Anterior cingulate cortex (tissue), 58 donors: Measurements from ENCODE around the gene ZSCAN2.
A peak's percentile ranks its signal among the peaks of the same experiment; 100 is the strongest.
"Not testable (repeated sequence)": the region's sequence is repeated elsewhere in the genome, so short reads cannot be mapped to it uniquely, and the experiment has no call there.

Source experiments
- DNase-seq, 58 donors: peaks; one replicate each; lab custom pipeline; 2025; lab: John Stamatoyannopoulos, UW

The ZSCAN2 gene

DNA sequence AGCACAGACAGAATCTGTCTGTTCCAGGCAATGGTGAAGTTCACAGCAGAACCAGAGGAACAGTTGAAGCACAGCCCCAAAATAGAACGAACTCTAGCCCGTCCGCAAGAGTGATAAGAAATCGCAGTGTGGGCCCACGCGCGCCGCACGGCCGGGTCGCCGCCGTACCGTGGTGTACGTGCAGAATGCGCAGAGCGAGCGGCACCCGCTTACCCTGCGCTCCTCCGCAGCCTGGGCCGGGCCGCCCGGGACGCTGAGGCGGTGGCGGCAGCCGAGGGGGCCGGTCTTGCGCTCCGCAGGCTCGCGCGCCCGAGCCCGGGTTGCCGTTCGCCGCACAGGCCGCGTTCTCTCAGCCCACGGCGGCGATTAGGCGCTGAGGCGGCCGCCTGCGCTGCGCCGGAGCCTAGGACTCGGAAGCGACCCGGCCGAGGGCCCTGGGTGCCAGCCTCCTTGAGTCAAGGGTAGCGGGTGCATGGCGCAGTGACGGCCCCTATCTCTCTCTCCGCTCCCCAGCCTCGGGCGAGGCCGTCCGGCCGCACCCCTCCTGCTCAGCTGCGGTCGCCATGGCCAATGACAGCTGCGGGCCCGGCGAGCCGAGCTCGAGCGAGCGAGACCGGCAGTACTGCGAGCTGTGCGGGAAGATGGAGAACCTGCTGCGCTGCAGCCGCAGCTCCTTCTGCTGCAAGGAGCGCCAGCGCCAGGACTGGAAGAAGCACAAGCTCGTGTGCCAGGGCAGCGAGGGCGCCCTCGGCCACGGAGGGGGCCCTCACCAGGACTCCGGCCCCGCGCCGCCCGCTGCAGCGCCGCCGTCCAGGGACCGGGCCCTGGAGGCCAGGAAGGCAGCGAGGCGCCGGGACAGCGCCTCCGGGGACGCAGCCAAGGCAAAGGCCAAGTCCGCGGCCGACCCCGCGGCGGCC, 32.8 kb downstream of the ZSCAN2 start:
- peak in 50 of 58 donors; percentile 20 to 82 (median 60) for DNase-seq

DNA sequence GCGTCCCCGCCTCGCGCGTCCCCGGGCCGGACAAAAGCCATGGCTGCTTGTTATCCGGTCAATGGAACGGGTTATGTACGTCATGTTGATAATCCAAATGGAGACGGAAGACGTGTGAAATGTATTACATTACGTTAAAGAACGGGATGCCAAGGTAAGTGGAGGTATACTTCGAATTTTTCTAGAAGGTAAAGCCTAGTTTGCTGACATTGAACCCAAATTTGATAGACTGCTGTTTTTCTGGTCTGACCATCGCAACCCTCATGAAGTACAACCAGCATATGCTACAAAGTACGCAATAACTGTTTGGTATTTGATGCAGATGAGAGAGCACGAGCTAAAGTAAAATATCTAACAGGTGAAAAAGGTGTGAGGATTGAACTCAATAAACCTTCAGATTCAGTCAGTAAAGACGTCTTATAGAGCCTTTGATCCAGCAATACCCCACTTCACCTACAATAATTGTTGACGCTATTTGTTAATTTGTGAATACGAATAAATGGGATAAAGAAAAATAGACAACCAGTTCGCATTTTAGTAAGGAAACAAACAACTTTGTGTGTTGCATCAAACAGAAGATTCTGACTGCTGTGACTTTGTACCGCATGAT, 33.5 kb downstream of the ZSCAN2 start:
- no peak for DNase-seq

DNA sequence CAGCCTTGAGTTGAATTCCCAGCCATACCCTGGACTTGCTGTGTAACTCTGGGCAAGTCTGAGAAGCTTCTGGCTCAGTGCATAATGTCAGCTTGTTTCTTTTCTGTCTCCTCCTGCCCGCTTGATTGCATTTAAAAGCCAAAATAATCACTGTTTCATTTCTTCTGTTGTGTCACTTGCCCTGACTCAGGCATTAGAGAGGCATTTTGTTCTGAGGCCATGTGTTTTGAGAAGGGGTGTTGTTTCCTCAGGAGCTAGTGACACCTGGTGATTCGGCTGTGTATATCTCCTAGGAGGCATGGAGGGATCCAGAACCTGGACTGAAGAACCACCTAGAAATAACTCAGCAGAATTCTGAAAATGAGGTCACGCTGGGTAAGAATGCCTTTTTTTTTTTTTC, 37.3 kb downstream of the ZSCAN2 start:
- peak in 15 of 58 donors; percentile 6 to 60 (median 21) for DNase-seq

DNA sequence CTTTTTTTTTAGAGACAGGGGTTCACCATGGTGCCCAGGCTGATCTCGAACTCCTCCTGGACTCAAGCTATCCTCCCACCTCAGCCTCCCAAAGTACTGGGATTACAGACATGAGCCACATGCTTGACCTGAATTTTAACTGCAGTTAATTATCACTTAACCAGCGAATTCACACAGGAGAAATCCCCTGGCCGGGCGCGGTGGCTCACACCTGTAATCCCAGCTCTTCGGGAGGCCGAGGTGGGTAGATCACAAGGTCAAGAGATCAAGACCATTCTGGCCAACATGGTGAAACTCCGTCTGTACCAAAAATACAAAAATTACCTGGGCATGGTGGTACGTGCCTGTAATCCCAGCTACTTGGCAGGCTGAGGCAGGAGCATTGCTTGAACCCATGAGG, 41.1 kb downstream of the ZSCAN2 start:
- DNase-seq, result not testable (repeated sequence)

DNA sequence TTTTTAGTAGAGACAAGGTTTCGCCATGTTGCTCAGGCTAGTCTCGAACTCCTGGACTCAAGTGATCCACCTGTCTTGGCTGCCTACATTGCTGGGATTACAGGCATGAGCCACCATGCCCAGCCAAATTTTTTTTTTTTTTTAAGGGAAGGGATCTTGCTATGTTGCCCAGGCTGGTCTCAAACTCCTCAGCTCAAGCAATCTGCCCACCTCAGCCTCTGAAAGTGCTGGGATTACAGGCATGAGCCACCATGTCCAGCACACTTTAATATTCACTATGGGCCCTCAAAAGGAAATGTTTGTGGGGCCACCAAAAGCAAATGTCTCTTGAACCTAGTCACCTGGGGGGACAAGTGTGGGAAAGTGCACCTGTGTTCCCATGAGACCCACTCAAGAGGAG, 41.8 kb downstream of the ZSCAN2 start:
- DNase-seq, result not testable (repeated sequence)

DNA sequence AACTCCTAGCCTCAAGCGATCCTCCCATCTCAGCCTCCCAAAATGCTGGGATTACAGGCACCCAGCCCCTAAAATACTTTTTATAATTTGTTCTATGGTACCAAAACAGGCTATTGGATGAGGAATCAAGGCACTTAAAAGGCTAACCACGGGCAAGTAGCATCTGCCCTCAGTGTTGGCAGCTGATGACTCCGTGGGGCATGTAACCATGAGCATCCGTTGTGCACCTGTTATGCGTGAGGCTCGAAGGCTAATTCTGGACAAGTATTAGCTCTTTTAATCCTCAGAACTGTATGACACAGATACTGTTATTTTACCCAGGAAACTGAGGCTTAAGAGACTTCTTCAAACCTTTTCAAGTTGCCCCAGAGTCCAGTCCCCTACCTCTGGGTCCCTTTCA, 43.0 kb downstream of the ZSCAN2 start:
- DNase-seq, result no peak

DNA sequence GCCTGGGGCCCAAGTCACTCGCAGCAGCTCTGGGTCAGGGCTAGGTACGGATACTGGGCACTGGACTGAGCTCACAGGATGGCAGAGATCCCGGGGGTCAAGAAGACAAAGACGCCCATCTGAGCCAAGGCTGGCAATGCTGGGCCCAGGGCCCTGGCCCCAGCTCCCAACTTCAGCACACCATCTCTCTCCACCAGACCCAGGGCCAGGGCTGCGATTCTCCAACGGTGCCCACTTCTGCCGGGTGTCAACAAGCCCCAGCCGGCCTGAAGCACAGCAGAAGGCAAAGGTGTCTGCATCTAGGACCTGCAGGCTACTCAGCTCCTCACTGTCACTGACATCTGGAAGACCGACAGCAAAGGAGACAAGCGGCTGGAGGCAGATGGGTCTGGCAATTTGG, 44.7 kb downstream of the ZSCAN2 start:
- peak in 7 of 58 donors; percentile 8 to 28 (median 15) for DNase-seq

DNA sequence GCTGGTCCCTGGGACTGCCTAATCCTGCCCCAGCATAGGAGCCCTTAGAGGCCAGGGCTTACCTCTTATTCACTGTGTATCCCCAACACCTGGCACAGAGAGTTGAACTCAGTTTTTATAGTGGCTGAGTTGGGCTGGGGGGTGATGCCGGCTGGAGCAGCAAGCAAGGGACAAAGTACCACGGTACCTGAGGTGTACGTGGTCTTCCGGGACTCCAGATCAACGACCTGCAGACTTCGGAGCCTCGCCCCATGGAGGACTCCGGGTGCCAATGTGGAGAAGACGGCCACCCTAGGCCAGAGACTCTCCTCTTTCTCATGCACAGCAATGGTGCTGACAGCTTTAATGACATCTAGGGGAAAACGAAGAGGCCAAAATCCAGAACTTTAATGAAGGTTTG, 45.2 kb downstream of the ZSCAN2 start:
- DNase-seq, result no peak

DNA sequence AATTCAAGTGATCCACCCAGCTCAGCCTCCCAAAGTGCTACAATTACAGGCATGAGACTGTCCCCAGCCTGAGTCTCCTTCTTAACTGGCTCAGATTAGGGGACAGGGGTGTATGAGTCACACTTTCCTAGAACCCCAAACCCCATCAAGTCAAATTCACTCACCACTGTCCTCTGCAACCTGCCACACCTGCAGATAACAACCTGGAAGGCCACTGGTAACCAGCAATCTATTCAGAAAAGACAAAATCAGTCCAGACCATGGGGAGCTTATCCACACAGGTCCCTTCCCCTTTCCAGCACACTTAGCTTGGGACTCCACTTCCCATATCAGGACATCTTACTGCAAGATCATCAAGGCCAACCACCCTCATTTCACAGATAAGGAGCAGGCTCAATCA, 46.9 kb downstream of the ZSCAN2 start:
- no peak for DNase-seq

DNA sequence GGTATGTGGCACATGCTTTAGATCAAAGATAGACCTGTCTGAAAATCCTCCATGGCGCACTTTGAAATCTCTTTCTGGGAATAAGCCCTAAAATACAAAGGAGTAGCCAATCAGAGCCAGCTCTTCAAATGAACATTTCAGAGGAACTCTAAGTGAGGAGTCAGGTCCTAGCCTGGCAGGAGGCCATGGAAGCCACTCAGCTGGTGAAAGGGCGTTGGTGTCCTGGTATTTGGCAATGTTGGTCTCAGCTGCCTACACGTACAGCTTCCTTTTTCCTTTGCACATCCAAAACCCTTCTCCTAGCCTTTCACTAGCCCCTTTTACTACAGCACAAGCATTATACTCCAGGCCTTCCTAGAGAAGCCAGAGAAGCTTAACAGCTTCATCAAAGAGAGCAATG, 47.7 kb downstream of the ZSCAN2 start:
- DNase-seq, result peak in 1 of 58 donors; percentile 19

DNA sequence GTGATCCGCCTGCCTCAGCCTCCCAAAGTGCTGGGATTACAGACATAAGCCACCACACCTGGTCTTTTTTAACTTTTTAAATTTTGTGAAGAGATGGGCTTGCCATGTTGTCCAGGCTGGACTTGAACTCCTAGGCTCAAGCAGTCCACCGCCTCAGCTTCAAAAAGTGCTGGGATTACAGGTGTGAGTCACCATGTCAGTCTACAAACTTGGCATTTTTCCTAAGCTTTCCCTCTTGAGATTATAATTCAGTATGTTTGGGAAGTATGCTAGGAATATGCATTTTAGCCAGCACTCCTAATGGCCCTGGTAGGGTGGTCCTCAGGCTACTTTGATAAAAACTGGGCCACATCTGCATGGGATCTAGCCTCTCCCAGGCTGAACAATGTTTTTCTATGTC, 48.9 kb downstream of the ZSCAN2 start:
- no peak for DNase-seq

DNA sequence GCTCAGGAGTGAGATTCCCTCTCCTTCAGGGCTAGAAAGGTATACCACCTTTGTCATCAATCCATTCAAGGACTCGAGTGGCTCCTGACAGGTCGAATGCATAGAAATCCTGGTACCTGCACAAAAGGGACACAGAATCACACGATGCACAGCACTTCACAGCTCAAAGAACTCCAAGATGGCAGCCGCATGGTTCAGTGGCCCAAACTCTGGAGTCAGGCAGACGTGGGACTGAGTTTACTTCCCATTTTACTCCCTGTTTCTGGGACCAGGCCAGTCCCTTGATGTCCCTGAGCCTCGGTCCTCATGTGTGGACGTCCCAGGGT, 52.7 kb downstream of the ZSCAN2 start:
- DNase-seq, result peak in 5 of 58 donors; percentile 47 to 67 (median 56)

DNA sequence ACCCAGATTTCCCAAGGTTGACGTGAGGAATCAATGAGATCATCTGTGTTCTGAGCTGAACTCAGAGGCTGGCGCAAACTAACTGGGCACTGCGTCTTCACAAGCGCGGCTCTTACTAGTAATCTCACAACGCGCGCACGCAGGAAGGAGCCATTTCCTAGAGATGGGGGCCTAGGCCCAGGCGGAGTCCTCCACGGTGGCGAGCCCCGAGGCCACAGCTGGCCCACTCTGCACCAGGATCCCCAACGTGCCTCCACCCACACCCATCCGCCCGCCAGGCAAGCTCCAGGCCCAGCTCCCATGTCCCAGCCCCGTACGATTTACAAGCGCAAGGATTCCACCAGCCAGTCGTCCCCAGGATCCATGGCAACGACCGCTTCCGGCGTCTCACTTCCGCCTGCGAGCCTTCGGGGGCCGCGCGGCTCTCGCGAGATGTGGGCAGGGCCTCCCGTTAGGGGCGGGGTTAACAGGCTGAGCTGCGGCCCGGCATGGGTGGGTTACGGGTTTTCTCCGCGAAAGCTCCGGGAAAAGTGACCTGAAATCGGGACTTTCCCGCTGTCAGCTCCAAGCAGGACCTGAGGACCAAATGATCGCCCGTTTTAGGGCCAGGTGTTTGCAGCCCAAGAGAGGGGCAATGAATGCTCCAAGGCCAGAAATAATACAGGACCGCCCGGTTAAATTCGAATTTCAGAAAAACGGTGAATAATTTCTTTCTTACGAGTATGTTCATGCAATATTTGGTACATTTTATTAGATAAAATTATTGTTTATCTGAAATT, 53.3 kb downstream of the ZSCAN2 start, which contains the start of gene WDR73:
Gene WDR73, minus strand, starts transcription at position 374 of the 779 bp plus-strand sequence. Its CDS starts 9 bp downstream, at position 365.
- peak; percentile 71 to 99 (median 97) for DNase-seq

DNA sequence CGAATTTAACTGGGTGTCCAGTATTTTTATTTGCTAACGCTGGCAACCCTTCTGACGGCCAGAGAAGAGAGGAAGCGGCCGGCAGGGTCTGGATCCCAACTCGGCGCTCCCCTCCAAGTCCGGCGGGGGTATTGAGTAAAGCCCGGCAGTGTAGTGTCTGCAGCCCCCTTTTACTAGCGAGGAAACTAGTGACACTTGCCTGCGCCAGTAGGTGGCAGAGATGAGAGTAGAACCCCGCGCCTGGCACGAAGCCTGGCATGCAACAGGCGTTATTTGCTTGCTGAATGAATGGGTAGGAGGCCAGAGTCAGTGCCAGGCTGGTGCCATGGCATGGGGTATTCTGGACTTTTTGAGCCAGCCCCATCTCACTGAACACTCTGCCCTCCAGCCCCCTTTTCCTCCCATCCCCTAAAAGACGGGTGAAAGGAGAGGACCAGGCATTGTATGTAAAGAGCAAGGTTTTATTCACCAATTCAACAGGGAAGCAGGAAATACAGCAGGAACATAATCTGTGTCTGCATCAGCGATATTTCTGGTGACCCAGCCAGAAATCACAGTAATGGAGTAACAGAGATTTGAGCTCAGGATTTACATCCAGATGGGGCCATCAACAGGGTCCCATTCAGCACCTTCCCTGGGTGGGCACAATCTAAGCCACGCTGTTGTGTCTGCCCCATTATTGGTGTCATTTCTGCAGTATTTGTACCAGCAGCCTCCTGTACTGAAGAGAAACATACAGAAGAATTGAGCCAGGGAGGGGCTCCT, 54.1 kb downstream of the ZSCAN2 start:
- peak; percentile 17 to 91 (median 74) for DNase-seq

DNA sequence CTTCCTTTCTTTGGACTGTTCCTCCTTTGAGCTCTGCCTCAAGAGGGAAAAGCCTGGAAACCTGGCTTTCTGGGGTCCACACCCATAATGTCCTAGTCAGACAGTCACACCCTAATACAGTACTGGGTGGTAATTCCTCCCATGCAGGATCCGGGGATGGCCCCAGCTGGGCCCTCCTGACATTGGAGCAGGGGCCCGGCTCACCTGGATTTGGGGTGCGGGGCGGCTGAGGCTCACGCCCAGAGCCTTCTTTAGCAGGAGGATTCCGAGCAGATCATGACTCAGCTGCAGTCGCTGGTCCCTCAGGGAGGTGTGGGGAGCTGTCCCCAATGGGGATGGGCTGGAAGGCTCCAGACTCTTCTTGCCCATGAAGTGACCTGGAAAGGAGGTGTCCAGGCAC, 56.2 kb downstream of the ZSCAN2 start:
- no peak for DNase-seq

DNA sequence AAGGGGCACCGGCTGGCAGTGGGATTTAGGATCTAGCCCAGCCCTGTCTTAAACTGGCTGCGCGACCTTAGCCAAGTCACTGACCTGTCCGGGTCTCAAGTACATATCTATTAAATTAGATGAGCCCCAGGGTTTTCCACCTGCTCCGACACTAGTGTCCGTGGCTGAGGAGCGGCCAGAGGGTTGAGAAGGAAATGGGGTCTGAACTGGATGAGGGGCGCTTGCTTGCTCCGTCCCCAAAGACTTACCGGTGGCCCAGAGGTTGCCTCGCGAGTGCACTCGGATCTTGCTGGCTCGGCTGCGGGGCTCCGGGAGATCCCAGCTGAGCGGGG, 56.9 kb downstream of the ZSCAN2 start:
- no peak for DNase-seq

DNA sequence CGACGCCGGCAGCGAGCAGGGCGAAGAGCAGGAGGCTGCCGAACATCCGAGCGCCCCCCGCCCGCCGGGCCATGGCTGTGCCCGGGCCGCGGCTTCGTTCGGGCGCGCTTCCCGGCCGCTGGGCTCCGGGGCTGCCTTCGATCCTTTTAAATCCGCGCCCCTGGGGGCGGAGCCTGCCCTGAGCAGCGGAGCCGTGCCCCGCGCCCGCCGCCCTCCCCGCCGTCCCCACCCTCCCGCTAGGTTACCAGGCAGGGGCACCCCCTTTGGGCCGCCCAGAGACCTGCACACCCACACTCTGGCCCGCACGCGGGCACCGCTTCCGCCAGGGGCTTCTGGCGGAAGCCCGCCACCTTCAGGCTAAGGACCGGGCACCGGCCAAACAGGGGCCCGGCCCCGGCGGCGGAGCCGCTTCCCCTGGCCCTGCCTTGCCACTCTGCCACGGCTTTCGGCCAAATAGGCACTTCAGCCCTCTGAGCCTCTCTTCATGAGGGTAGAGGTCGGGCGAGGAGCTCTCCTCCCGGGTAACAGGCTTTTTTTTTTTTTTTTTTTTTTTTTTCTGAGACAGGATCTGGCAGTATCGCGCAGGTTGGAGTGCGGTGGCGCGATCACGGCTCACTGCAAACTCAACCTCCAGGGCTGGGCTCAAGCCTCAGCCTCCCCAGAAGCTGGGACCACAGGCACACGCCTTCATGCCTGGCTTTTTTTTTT, 57.4 kb downstream of the ZSCAN2 start, which contains the start of gene NMB:
Gene NMB, minus strand, starts transcription at position 120 of the 708 bp plus-strand sequence. Its CDS starts 47 bp downstream, at position 73.
- peak in 51 of 58 donors; percentile 18 to 79 (median 57) for DNase-seq

DNA sequence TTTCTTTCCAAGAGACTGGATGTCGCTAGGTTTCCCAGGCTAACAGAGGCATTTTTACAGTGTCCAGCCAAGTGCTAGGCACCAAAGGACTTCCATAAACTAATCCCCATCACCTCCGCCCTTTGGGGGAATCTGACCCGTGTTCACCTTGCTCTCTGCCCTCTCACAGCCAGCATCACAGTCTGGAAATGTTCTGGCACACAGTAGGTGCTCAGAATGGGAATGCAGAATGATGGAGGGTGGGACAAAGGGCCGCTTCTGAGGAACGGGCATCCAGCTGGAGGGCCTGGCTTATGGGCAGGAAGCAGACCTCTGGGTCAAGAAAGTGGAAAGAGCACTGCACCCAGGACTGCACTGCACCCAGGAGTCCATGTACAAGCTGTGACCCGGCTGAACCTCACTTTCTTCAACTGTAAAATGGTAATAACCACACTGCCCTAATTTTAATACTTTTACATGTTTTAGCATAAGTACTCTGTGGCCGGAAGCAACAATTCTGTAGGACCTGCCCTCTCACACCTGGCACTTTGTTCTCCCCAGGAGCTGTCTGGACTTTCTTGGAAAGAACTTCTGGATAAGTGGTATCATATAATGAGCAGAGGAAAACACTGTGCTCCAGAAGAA, 58.1 kb downstream of the ZSCAN2 start:
- DNase-seq, result no peak
